ENCODE data around the gene FXN. TPM values are rescaled to one million over a fixed set of nuclear protein-coding genes. Genes with fewer than 3 reads are reported as not detected.

The FXN gene
- total RNA-seq, 2 experiments from 2014 or later: 21.0 to 21.8 TPM

DNA sequence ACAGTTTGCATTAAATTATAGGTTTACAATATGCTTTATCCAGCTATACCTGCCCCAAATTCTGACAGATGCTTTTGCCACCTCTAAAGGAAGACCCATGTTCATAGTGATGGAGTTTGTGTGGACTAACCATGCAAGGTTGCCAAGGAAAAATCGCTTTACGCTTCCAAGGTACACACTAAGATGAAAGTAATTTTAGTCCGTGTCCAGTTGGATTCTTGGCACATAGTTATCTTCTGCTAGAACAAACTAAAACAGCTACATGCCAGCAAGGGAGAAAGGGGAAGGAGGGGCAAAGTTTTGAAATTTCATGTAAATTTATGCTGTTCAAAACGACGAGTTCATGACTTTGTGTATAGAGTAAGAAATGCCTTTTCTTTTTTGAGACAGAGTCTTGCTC lies 41.0 kb downstream of the FXN start:
- CTCF ChIA-PET: interaction anchor here (2.5 kb wide), 1 partner anchor 116 kb away, joined by 11 read pairs; no protein-coding TSS in a partner anchor
- Mint-ChIP-seq H3K27ac (no peak overlapping the region), H3K9me3 (no peaks in the 10 kb centered on the region), H3K4me3 (no peak overlapping the region), H3K4me1 (ENCODE audit: low read depth) (no peaks in the 10 kb centered on the region), H3K27me3 (no peaks in the 10 kb centered on the region), H3K36me3 (ENCODE audit: low read depth) (peaks cover 20% of the 10 kb centered on the region)
- intact Hi-C loops (cut with micrococcal nuclease): no loop called here
- POLR2A ChIA-PET: no interaction called here
- no peak for DNase-seq
- TF ChIP-seq, protein P1, sequence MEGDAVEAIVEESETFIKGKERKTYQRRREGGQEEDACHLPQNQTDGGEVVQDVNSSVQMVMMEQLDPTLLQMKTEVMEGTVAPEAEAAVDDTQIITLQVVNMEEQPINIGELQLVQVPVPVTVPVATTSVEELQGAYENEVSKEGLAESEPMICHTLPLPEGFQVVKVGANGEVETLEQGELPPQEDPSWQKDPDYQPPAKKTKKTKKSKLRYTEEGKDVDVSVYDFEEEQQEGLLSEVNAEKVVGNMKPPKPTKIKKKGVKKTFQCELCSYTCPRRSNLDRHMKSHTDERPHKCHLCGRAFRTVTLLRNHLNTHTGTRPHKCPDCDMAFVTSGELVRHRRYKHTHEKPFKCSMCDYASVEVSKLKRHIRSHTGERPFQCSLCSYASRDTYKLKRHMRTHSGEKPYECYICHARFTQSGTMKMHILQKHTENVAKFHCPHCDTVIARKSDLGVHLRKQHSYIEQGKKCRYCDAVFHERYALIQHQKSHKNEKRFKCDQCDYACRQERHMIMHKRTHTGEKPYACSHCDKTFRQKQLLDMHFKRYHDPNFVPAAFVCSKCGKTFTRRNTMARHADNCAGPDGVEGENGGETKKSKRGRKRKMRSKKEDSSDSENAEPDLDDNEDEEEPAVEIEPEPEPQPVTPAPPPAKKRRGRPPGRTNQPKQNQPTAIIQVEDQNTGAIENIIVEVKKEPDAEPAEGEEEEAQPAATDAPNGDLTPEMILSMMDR (IDR thresholded peaks at IDR 0.05): no peak
- ATAC-seq: no peak

DNA sequence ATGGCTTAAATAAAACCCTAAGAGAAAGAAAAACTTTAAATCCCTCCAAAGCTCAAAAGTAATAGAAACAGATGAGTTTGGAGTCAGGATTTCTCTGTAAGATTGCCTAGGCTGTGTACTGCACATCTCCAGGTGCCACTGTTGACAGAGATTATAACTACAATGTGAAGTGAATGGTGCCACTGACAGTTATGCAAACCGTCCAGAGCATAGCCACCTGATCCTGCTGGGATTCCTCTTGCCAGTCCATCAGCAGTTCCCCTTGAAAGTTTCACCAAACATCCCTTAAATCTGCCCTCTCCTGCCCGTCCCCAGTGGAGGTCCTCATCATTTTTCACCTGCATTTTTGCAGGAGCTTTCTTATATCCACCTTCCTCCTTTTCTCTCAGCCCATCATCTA lies 42.5 kb downstream of the FXN start:
- no peak for DNase-seq
- no peak overlapping the region for H3K4me3 Mint-ChIP-seq
- ChIA-PET CTCF (interaction anchor here (2.5 kb wide), 1 partner anchor 115 kb away, joined by 11 read pairs; no protein-coding TSS in a partner anchor), POLR2A (interaction anchor here (1.1 kb wide), 1 partner anchor 18 kb away, joined by 3 read pairs; no protein-coding TSS in a partner anchor)
- peaks cover 12% of the 10 kb centered on the region for H3K36me3 Mint-ChIP-seq (ENCODE audit: low read depth)
- no peaks in the 10 kb centered on the region for H3K27me3 Mint-ChIP-seq
- intact Hi-C loops (cut with micrococcal nuclease): no loop called here
- no peaks in the 10 kb centered on the region for H3K9me3 Mint-ChIP-seq
- ATAC-seq: no peak
- no peaks in the 10 kb centered on the region for H3K4me1 Mint-ChIP-seq (ENCODE audit: low read depth)
- TF ChIP-seq, protein P1 (IDR thresholded peaks at IDR 0.05): no peak
- no peak overlapping the region for H3K27ac Mint-ChIP-seq

DNA sequence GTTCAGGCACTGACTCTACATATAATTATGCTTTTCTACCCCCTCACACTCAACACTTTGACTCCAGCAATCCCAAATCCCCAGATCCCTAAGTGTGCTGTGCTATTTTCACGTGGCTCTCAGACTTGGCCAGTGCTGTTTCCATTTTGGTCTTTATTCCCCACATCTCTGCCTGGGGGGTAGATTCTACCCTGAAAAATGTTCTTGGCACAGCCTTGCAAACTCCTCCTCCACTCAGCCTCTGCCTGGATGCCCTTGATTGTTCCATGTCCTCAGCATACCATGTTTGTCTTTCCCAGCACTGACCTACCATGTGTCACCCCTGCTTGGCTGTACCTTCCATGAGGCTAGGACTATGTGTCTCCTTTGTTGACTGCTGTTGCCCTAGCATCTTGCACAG lies 43.0 kb downstream of the FXN start:
- H3K4me1 Mint-ChIP-seq (ENCODE audit: low read depth): no peaks in the 10 kb centered on the region
- CTCF ChIA-PET: no interaction called here
- peaks cover 14% of the 10 kb centered on the region for H3K36me3 Mint-ChIP-seq (ENCODE audit: low read depth)

DNA sequence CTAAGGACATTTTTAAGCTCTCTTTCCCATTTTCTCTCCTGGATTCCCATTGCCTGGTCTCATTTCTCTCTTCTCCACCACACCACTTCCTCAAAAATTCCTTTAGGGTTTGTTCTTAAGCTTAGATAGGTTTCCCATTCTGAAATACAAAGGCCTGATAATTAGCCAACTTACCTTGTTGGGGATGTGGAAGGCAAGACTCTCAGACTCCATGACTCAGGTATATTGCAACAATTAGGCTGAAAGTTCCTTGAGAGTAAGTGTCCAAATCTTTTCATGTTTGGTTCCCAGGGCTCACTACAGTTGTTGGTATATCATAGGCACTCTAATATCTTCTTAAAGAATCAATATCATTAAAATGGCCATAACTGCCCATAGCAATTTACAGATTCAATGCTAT lies 43.6 kb downstream of the FXN start:
- CTCF ChIA-PET: no interaction called here
- intact Hi-C loops (cut with micrococcal nuclease): no loop called here
- ATAC-seq (no peak), DNase-seq (no peak)
- TF ChIP-seq, protein P1 (IDR thresholded peaks at IDR 0.05): no peak
- POLR2A ChIA-PET: no interaction called here
- Mint-ChIP-seq H3K36me3 (ENCODE audit: low read depth) (peaks cover 14% of the 10 kb centered on the region), H3K4me1 (ENCODE audit: low read depth) (no peaks in the 10 kb centered on the region), H3K27me3 (no peaks in the 10 kb centered on the region), H3K4me3 (no peak overlapping the region), H3K27ac (no peak overlapping the region), H3K9me3 (no peaks in the 10 kb centered on the region)

More for the DNA sequence above, 43.0 kb downstream of the FXN start:
- TF ChIP-seq, protein P1 (IDR thresholded peaks at IDR 0.05): no peak
- POLR2A ChIA-PET: no interaction called here
- intact Hi-C loops (cut with micrococcal nuclease): no loop called here
- no peaks in the 10 kb centered on the region for H3K27me3 Mint-ChIP-seq
- no peaks in the 10 kb centered on the region for H3K9me3 Mint-ChIP-seq
- H3K27ac Mint-ChIP-seq: no peak overlapping the region
- H3K4me3 Mint-ChIP-seq: no peak overlapping the region
- DNase-seq: no peak
- ATAC-seq: no peak

DNA sequence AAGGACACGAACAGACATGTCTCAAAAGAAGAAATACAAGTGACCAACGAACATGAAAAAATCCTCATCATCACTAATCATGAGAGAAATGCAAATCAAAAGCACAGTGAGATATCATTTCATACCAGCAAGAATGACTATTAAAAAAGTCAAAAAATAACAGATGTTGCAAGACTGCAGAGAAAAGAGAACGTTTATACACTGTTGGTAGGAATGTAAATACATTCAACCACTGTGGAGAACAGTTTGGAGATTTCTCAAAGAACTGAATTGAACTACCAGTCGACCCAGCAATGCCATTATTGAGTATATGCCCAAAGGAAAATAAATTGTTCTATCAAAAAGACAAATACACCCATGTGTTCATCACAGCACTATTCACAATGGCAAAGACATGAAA lies 45.7 kb downstream of the FXN start:
- Mint-ChIP-seq H3K9me3 (no peaks in the 10 kb centered on the region), H3K27me3 (no peaks in the 10 kb centered on the region), H3K27ac (no peak overlapping the region), H3K36me3 (ENCODE audit: low read depth) (peaks cover 13% of the 10 kb centered on the region), H3K4me1 (ENCODE audit: low read depth) (no peaks in the 10 kb centered on the region), H3K4me3 (no peak overlapping the region)
- DNase-seq (no peak), ATAC-seq (no peak)
- CTCF ChIA-PET: no interaction called here
- POLR2A ChIA-PET: no interaction called here
- TF ChIP-seq, protein P1 (IDR thresholded peaks at IDR 0.05): no peak
- intact Hi-C loops (cut with micrococcal nuclease): no loop called here

Measured in activated CD8-positive, alpha-beta T cell treated with anti-CD3 and anti-CD28 coated beads for 36 hours (primary cell).